ENCODE results near the gene TBX5.

Gene TBX5

GRCh38 chr12:114405519-114406271 lies at the start of gene TBX5:
TBX5 (minus strand) TSS chr12:114406144; CDS start chr12:114403898, 2,246 bp downstream.
- DNase-seq (ENCODE audit: low read depth) = no peak

GRCh38 chr12:114451657-114452056 lies 45.7 kb upstream of the TBX5 start:
- no peak for DNase-seq (ENCODE audit: low read depth)

GRCh38 chr12:114450515-114451300 lies 44.8 kb upstream of the TBX5 start:
- no peak for DNase-seq (ENCODE audit: low read depth)

- no peak for DNase-seq (ENCODE audit: low read depth)
These were observed 44.1 kb upstream of the TBX5 start for GRCh38 chr12:114450019-114450418.

GRCh38 chr12:114448618-114448933 lies 42.6 kb upstream of the TBX5 start:
- no peak for DNase-seq (ENCODE audit: low read depth)

GRCh38 chr12:114447799-114448617 lies 42.1 kb upstream of the TBX5 start:
- no peak for DNase-seq (ENCODE audit: low read depth)

- no peak for DNase-seq (ENCODE audit: low read depth)
These were observed 41.4 kb upstream of the TBX5 start for GRCh38 chr12:114447274-114447716.

GRCh38 chr12:114445401-114446323 lies 39.7 kb upstream of the TBX5 start:
- DNase-seq (ENCODE audit: low read depth) = no peak

- DNase-seq (ENCODE audit: low read depth) = no peak
These were observed 38.7 kb upstream of the TBX5 start for GRCh38 chr12:114444422-114445279.

GRCh38 chr12:114443607-114444421 lies 37.9 kb upstream of the TBX5 start:
- no peak for DNase-seq (ENCODE audit: low read depth)

GRCh38 chr12:114442578-114442977 lies 36.6 kb upstream of the TBX5 start:
- DNase-seq (ENCODE audit: low read depth) = no peak

GRCh38 chr12:114441545-114441944 lies 35.6 kb upstream of the TBX5 start:
- DNase-seq (ENCODE audit: low read depth) = no peak

- no peak for DNase-seq (ENCODE audit: low read depth)
These were observed 35.1 kb upstream of the TBX5 start for GRCh38 chr12:114441039-114441383.

- DNase-seq (ENCODE audit: low read depth) = no peak
These were observed 34.5 kb upstream of the TBX5 start for GRCh38 chr12:114440270-114441038.

GRCh38 chr12:114439817-114440216 lies 33.9 kb upstream of the TBX5 start:
- no peak for DNase-seq (ENCODE audit: low read depth)

- no peak for DNase-seq (ENCODE audit: low read depth)
These were observed 33.3 kb upstream of the TBX5 start for GRCh38 chr12:114439261-114439683.

- DNase-seq (ENCODE audit: low read depth) = no peak
These were observed 32.8 kb upstream of the TBX5 start for GRCh38 chr12:114438635-114439256.

GRCh38 chr12:114434341-114434740 lies 28.4 kb upstream of the TBX5 start:
- DNase-seq (ENCODE audit: low read depth) = no peak
